ENCODE data around the gene ALLC.

Gene ALLC

DNA sequence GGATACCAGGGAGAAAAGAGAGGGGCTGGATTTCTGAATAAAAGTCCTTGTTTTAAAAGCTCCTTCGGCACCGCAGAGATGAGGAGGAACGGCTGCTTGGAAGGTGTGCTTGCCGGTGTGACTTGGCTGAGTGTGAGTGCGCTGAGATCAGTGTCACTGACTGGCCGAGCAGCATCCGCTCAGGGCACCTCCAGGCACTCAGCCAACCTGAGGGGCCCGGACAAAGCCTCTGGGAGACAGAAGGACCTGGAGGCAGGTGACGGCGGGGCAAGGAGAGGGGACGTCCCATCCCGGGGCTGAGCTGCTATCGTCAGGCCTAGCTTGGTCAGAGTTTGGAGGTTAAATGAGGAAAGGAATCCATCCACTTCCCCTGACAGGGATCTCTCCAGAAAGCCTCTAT is 16.8 kb upstream of the ALLC start:
- Histone ChIP-seq H4K8ac (ENCODE audit: low read length) (no peak overlapping the region), H4K91ac (ENCODE audit: low read length) (no peak overlapping the region), H3K4me3 (ENCODE audit: insufficient read depth in 1 of 2, low read depth in 1 of 2, low read length in 2 of 2) (no peak overlapping the region), H3K27ac (ENCODE audit: low read length, poor library complexity, severe bottlenecking) (no peak overlapping the region), H3K27me3 (ENCODE audit: control insufficient read depth in 1 of 2, insufficient read depth in 1 of 2, low read length in 2 of 2) (peaks cover 4 to 34% of the 10 kb centered on the region in 2 experiments), H3K9me3 (ENCODE audit: control insufficient read depth, low read length) (no peaks in the 10 kb centered on the region), H2BK12ac (ENCODE audit: low read length in 2 of 2) (peak overlapping the region in 1 of 2 experiments; percentile 80), H2BK15ac (ENCODE audit: low read depth, poor library complexity, severe bottlenecking) (no peak overlapping the region), H3K18ac (ENCODE audit: low read depth in 1 of 2, low read length in 2 of 2) (no peak overlapping the region), H2BK5ac (ENCODE audit: low read depth, low read length, poor library complexity, severe bottlenecking) (no peak overlapping the region), H3K14ac (ENCODE audit: low read length in 2 of 2) (no peak overlapping the region), H3K23ac (ENCODE audit: low read length in 2 of 2) (no peak overlapping the region), H3K9ac (ENCODE audit: low read length) (no peak overlapping the region), H3K79me1 (replicated peaks; ENCODE audit: low read length, poor library complexity, severe bottlenecking) (no peaks in the 10 kb centered on the region), H2AFZ (ENCODE audit: low read depth, low read length) (no peak overlapping the region), H3K4me2 (ENCODE audit: low read length, poor library complexity, severe bottlenecking) (no peak overlapping the region), H3K4ac (ENCODE audit: low read depth in 1 of 2, low read length in 2 of 2) (no peak overlapping the region), H2AK5ac (ENCODE audit: low read length, severe bottlenecking) (no peak overlapping the region), H3K4me1 (ENCODE audit: control insufficient read depth, insufficient read depth, low read depth, low read length) (no peaks in the 10 kb centered on the region), H2BK120ac (ENCODE audit: low read depth, low read length) (no peak overlapping the region), H3K36me3 (ENCODE audit: control insufficient read depth in 1 of 2, insufficient read depth in 2 of 2, low read depth in 1 of 2, low read length in 2 of 2) (no peaks in the 10 kb centered on the region)
- no peak for DNase-seq
- WGBS = 96% methylated on average over 10 of the region's 13 CpGs

- Histone ChIP-seq H3K9me3 (ENCODE audit: control insufficient read depth, low read length) (no peaks in the 10 kb centered on the region), H2BK120ac (ENCODE audit: low read depth, low read length) (no peak overlapping the region), H3K4me2 (ENCODE audit: low read length, poor library complexity, severe bottlenecking) (no peak overlapping the region), H3K14ac (ENCODE audit: low read length in 2 of 2) (peak overlapping the region in 1 of 2 experiments; percentile 8), H3K27me3 (ENCODE audit: control insufficient read depth in 1 of 2, insufficient read depth in 1 of 2, low read length in 2 of 2) (peaks cover 11 to 37% of the 10 kb centered on the region in 2 experiments), H3K4me1 (ENCODE audit: control insufficient read depth, insufficient read depth, low read depth, low read length) (no peaks in the 10 kb centered on the region), H3K23ac (ENCODE audit: low read length in 2 of 2) (no peak overlapping the region), H3K18ac (ENCODE audit: low read depth in 1 of 2, low read length in 2 of 2) (peak overlapping the region in 1 of 2 experiments; percentile 4), H2AK5ac (ENCODE audit: low read length, severe bottlenecking) (no peak overlapping the region), H2AFZ (ENCODE audit: low read depth, low read length) (no peak overlapping the region), H3K9ac (ENCODE audit: low read length) (no peak overlapping the region), H3K36me3 (ENCODE audit: control insufficient read depth in 1 of 2, insufficient read depth in 2 of 2, low read depth in 1 of 2, low read length in 2 of 2) (no peaks in the 10 kb centered on the region), H3K4ac (ENCODE audit: low read depth in 1 of 2, low read length in 2 of 2) (no peak overlapping the region), H4K91ac (ENCODE audit: low read length) (peak overlapping the region; percentile 31), H2BK12ac (ENCODE audit: low read length in 2 of 2) (no peak overlapping the region), H3K4me3 (ENCODE audit: insufficient read depth in 1 of 2, low read depth in 1 of 2, low read length in 2 of 2) (peak overlapping the region in 1 of 2 experiments; percentile 5), H2BK15ac (ENCODE audit: low read depth, poor library complexity, severe bottlenecking) (no peak overlapping the region), H2BK5ac (ENCODE audit: low read depth, low read length, poor library complexity, severe bottlenecking) (no peak overlapping the region), H3K27ac (ENCODE audit: low read length, poor library complexity, severe bottlenecking) (no peak overlapping the region), H3K79me1 (replicated peaks; ENCODE audit: low read length, poor library complexity, severe bottlenecking) (no peaks in the 10 kb centered on the region), H4K8ac (ENCODE audit: low read length) (no peak overlapping the region)
- DNase-seq = no peak
- 90% methylated on average over 26 of the region's 26 CpGs for WGBS
These were observed 16.1 kb upstream of the ALLC start for GRCh38 chr2:3641841-3642421.

- H2AFZ ChIP-seq (ENCODE audit: low read depth, low read length) = no peak overlapping the region
- H3K9me3 ChIP-seq (ENCODE audit: control insufficient read depth, low read length) = no peaks in the 10 kb centered on the region
- H4K8ac ChIP-seq (ENCODE audit: low read length) = no peak overlapping the region
- H3K9ac ChIP-seq (ENCODE audit: low read length) = no peak overlapping the region
- H3K4ac ChIP-seq (ENCODE audit: low read depth in 1 of 2, low read length in 2 of 2) = no peak overlapping the region
- H2BK5ac ChIP-seq (ENCODE audit: low read depth, low read length, poor library complexity, severe bottlenecking) = no peak overlapping the region
- H3K4me1 ChIP-seq (ENCODE audit: control insufficient read depth, insufficient read depth, low read depth, low read length) = no peaks in the 10 kb centered on the region
- H3K27me3 ChIP-seq (ENCODE audit: control insufficient read depth in 1 of 2, insufficient read depth in 1 of 2, low read length in 2 of 2) = peaks cover 11 to 34% of the 10 kb centered on the region in 2 experiments
- no peak overlapping the region for H2BK120ac ChIP-seq (ENCODE audit: low read depth, low read length)
- H3K23ac ChIP-seq (ENCODE audit: low read length in 2 of 2) = no peak overlapping the region
- no peaks in the 10 kb centered on the region for H3K79me1 ChIP-seq (replicated peaks; ENCODE audit: low read length, poor library complexity, severe bottlenecking)
- no peaks in the 10 kb centered on the region for H3K36me3 ChIP-seq (ENCODE audit: control insufficient read depth in 1 of 2, insufficient read depth in 2 of 2, low read depth in 1 of 2, low read length in 2 of 2)
- WGBS = 90% methylated on average over 18 of the region's 18 CpGs
- peak overlapping the region; percentile 62 for H4K91ac ChIP-seq (ENCODE audit: low read length)
- no peak overlapping the region for H3K4me2 ChIP-seq (ENCODE audit: low read length, poor library complexity, severe bottlenecking)
- DNase-seq = no peak
- H2BK15ac ChIP-seq (ENCODE audit: low read depth, poor library complexity, severe bottlenecking) = no peak overlapping the region
- no peak overlapping the region for H2AK5ac ChIP-seq (ENCODE audit: low read length, severe bottlenecking)
- no peak overlapping the region for H3K27ac ChIP-seq (ENCODE audit: low read length, poor library complexity, severe bottlenecking)
- H2BK12ac ChIP-seq (ENCODE audit: low read length in 2 of 2) = peak overlapping the region in 1 of 2 experiments; percentile 76
- H3K18ac ChIP-seq (ENCODE audit: low read depth in 1 of 2, low read length in 2 of 2) = peak overlapping the region in 1 of 2 experiments; percentile 38
- no peak overlapping the region for H3K4me3 ChIP-seq (ENCODE audit: insufficient read depth in 1 of 2, low read depth in 1 of 2, low read length in 2 of 2)
- H3K14ac ChIP-seq (ENCODE audit: low read length in 2 of 2) = peak overlapping the region in 1 of 2 experiments; percentile 21
These were observed 15.3 kb upstream of the ALLC start for GRCh38 chr2:3642521-3643215.

GRCh38 chr2:3643371-3644245 is 14.4 kb upstream of the ALLC start:
- 95% methylated on average over 48 of the region's 48 CpGs for WGBS
- no peak overlapping the region for H3K18ac ChIP-seq (ENCODE audit: low read depth in 1 of 2, low read length in 2 of 2)
- peak overlapping the region in 1 of 2 experiments; percentile 52 for H2BK12ac ChIP-seq (ENCODE audit: low read length in 2 of 2)
- no peaks in the 10 kb centered on the region for H3K36me3 ChIP-seq (ENCODE audit: control insufficient read depth in 1 of 2, insufficient read depth in 2 of 2, low read depth in 1 of 2, low read length in 2 of 2)
- no peaks in the 10 kb centered on the region for H3K9me3 ChIP-seq (ENCODE audit: control insufficient read depth, low read length)
- peak overlapping the region; percentile 61 for H4K91ac ChIP-seq (ENCODE audit: low read length)
- H3K4me3 ChIP-seq (ENCODE audit: insufficient read depth in 1 of 2, low read depth in 1 of 2, low read length in 2 of 2) = no peak overlapping the region
- H3K4me2 ChIP-seq (ENCODE audit: low read length, poor library complexity, severe bottlenecking) = no peak overlapping the region
- H3K23ac ChIP-seq (ENCODE audit: low read length in 2 of 2) = no peak overlapping the region
- no peak overlapping the region for H2BK15ac ChIP-seq (ENCODE audit: low read depth, poor library complexity, severe bottlenecking)
- H3K14ac ChIP-seq (ENCODE audit: low read length in 2 of 2) = no peak overlapping the region
- no peak overlapping the region for H2AK5ac ChIP-seq (ENCODE audit: low read length, severe bottlenecking)
- no peak overlapping the region for H2BK120ac ChIP-seq (ENCODE audit: low read depth, low read length)
- no peak overlapping the region for H2BK5ac ChIP-seq (ENCODE audit: low read depth, low read length, poor library complexity, severe bottlenecking)
- no peak overlapping the region for H3K27ac ChIP-seq (ENCODE audit: low read length, poor library complexity, severe bottlenecking)
- H3K4me1 ChIP-seq (ENCODE audit: control insufficient read depth, insufficient read depth, low read depth, low read length) = no peaks in the 10 kb centered on the region
- H3K27me3 ChIP-seq (ENCODE audit: control insufficient read depth in 1 of 2, insufficient read depth in 1 of 2, low read length in 2 of 2) = peaks cover 11 to 37% of the 10 kb centered on the region in 2 experiments
- no peak overlapping the region for H4K8ac ChIP-seq (ENCODE audit: low read length)
- no peak overlapping the region for H3K4ac ChIP-seq (ENCODE audit: low read depth in 1 of 2, low read length in 2 of 2)
- H3K79me1 ChIP-seq (replicated peaks; ENCODE audit: low read length, poor library complexity, severe bottlenecking) = no peaks in the 10 kb centered on the region
- no peak for DNase-seq
- no peak overlapping the region for H2AFZ ChIP-seq (ENCODE audit: low read depth, low read length)
- no peak overlapping the region for H3K9ac ChIP-seq (ENCODE audit: low read length)
